GM12872 (cell line): ENCODE data around the gene ST3GAL4.

Source experiments
- CTCF ChIP-seq: IDR thresholded peaks from 3 replicates; pipeline ENCODE4 v1.5.1; 2011; ENCODE audit warnings: low read depth, mild to moderate bottlenecking, low read length, moderate library complexity; ENCODE audit not compliant: insufficient read depth

Gene ST3GAL4

GRCh38 chr11:126312961-126313360 is 42.5 kb upstream of the ST3GAL4 start:
- no peak for TF ChIP-seq CTCF

GRCh38 chr11:126313826-126314225 is 41.7 kb upstream of the ST3GAL4 start:
- TF ChIP-seq CTCF: no peak

- TF ChIP-seq CTCF: no peak
These were observed 38.1 kb upstream of the ST3GAL4 start for GRCh38 chr11:126317432-126317755.

- TF ChIP-seq CTCF: no peak
These were observed 37.5 kb upstream of the ST3GAL4 start for GRCh38 chr11:126317756-126318573.

GRCh38 chr11:126318574-126319373 is 36.7 kb upstream of the ST3GAL4 start:
- TF ChIP-seq CTCF: no peak

- TF ChIP-seq CTCF: no peak
These were observed 36.1 kb upstream of the ST3GAL4 start for GRCh38 chr11:126319374-126319740.

- no peak for TF ChIP-seq CTCF
These were observed 32.5 kb upstream of the ST3GAL4 start for GRCh38 chr11:126322996-126323395.
